ENCODE measurements around the gene MYH9. TPM values are rescaled to one million over a fixed set of nuclear protein-coding genes. Genes with fewer than 3 reads are reported as not detected.
A peak's percentile ranks its signal among the peaks of the same experiment; 100 is the strongest.

MYH9 gene
- polyA plus RNA-seq, 1 of the 3 experiments (the other 2 are of a cell fraction): 303 TPM

- no peak for TF ChIP-seq MAX (IDR thresholded peaks at IDR 0.05; ENCODE audit: low read depth)
- TF ChIP-seq TCF12 (IDR thresholded peaks at IDR 0.05): no peak
- no peak for TF ChIP-seq REST (IDR thresholded peaks at IDR 0.05; ENCODE audit: low read depth, low read length)
- no peak for TF ChIP-seq NFIC (IDR thresholded peaks at IDR 0.05; ENCODE audit: borderline replicate concordance)
These were observed 6.1 kb downstream of the MYH9 start (continued) for GRCh38 chr22:36381513-36382128.

- DNase-seq: no peak
- H3K36me3 ChIP-seq (replicated peaks in 1 of 2; ENCODE audit: control insufficient read depth in 1 of 2, insufficient read depth in 2 of 2, low read length in 1 of 2): peaks cover 5 to 48% of the 10 kb centered on the region in 2 experiments
- ChIA-PET CTCF (interaction anchor here (1.9 kb wide), 1 partner anchor 91 kb away, joined by 5 read pairs; no protein-coding TSS in a partner anchor), POLR2A (no interaction called here)
- peak overlapping the region; percentile 26 for H3K4me2 ChIP-seq
- peaks cover 37% of the 10 kb centered on the region for H3F3A ChIP-seq (replicated peaks; ENCODE audit: insufficient read depth)
- 70% methylated on average over 10 of the region's 16 CpGs for WGBS (ENCODE audit: low lambda C conversion rate)
- no peak for TF ChIP-seq MXI1 (IDR thresholded peaks at IDR 0.05; ENCODE audit: low read depth, low read length)
- no peak for TF ChIP-seq TEAD4 (IDR thresholded peaks at IDR 0.05; ENCODE audit: borderline replicate concordance, insufficient read depth)
- TF ChIP-seq TAF1 (IDR thresholded peaks at IDR 0.05; ENCODE audit: borderline replicate concordance, low read depth, low read length): no peak
- no peak for TF ChIP-seq RAD21 (IDR thresholded peaks at IDR 0.05; ENCODE audit: low read length)
- TF ChIP-seq USF2 (IDR thresholded peaks at IDR 0.05; ENCODE audit: borderline replicate concordance, low read depth, low read length): no peak
- no peak for TF ChIP-seq RXRA (IDR thresholded peaks at IDR 0.05; ENCODE audit: borderline replicate concordance, low read depth)
- H4K20me1 ChIP-seq (ENCODE audit: insufficient read depth): peaks cover 99% of the 10 kb centered on the region
- no peak overlapping the region for H3K9ac ChIP-seq
- no peak overlapping the region for H3K4me3 ChIP-seq (ENCODE audit: low read depth in 2 of 2, low read length in 1 of 2)
- peaks cover 99% of the 10 kb centered on the region for H3K79me2 ChIP-seq (ENCODE audit: insufficient read depth)
- H2AFZ ChIP-seq (ENCODE audit: low read depth): no peak overlapping the region
- peak overlapping the region in 1 of 2 experiments; percentile 51; a peak in 2 of 4 replicates for H3K27ac ChIP-seq (ENCODE audit: low read depth in 2 of 2, low read length in 1 of 2)
- H3K4me1 ChIP-seq (ENCODE audit: control insufficient read depth in 1 of 2, insufficient read depth in 2 of 2, low read depth in 1 of 2, low read length in 1 of 2): peaks cover 6 to 34% of the 10 kb centered on the region in 2 experiments
- H3K27me3 ChIP-seq (ENCODE audit: insufficient read depth): no peaks in the 10 kb centered on the region
- H3K9me3 ChIP-seq: no peaks in the 10 kb centered on the region
- H3K9me2 ChIP-seq: no peaks in the 10 kb centered on the region
These were observed 8.0 kb downstream of the MYH9 start for GRCh38 chr22:36379593-36380361.

Measured in SK-N-SH (cell line).